ENCODE data around the gene DHH.

The DHH gene

DNA sequence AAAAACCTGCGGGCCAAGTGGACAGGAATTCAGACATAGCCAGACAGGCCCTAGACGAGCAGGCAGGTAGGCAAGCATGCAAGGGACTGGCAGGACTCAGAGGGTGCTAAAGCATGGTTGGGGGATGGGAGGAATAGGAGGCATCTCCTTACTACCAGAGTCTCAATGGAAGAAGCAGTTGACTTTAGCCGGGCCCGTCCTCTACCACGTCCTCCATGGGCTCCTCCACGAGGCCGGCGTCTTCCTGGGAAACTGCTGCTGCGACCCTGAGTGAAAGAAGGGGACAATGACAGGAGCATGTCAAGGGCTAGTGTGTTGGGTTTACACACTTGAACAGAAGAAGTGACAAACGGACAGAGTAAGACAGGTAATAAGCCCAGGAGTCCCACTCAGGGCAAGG is 45.6 kb downstream of the DHH start:
- no peak for DNase-seq

DNA sequence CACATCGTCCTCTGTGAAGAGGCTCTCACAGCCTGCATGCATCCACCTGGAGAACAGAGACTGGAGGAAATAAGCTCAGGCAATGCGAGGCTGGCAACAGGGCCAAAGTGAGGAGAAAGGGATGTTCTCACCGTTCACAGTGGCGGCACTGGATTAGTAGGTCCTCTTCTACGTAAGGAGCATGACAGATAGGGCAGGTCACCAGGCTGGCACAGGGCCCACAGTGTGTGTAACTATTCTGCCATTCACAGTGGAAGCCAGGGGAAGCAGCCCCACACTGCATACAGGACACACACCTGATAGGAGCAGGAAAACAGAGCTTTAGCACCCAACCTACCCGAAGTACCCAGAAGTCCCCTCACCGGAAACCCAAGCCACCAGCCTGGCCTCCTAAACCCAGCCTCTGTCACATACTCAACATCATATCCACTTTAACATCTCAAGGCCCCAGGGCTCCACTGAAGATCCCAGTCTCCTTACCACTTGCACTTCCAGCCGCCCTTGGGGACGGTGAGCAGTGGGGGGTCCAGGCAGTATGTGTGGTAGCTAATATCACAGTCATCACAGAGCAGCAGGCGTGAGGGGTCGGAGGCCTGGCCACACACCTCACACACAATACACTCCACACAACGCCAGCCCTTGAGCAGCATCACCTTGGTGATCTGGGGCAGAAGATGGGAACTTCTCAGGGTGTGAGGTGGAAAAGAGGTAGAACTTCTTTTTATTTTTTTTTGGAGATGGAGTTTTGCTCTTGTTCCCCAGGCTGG is 48.3 kb downstream of the DHH start:
- no peak for DNase-seq

DNA sequence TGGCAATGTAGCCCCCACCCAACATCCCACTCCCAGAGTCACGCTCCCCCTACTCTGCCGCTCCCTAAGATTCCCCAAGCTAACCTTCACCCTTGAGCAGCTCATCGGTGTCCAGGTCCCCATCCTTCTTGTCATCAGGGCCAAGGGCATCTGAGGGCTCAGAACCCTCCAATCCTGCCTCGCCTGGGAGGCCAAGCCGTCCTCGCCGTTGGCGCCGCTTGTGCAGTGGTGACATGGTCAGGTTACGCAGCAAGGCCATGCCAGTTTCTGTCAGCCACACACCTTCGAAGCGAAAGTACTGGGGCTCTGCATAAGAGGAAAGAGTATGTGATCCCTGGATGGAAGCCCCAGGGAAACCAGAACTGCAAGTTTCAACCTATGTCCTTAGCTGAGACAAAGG is 49.9 kb downstream of the DHH start:
- no peak for DNase-seq

DNA sequence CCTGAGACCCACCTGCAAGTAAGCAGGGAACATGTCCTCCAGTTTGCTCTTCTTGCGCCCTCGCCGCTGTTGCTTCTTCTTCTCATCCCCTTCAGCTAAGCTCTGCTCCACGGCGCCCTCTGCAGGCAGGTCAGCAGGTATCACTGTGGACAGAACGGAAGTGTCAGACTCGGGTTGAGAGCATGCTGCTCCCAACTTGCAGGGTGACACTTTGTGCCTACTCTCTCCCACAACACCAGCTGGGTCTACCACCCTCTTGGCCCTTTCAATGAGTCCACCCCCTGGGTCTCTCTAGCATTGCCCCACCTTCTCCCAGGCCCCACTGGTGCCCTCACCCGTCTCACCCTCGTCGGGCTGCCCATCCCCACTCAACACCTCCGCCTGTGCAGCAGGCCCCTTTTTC is 50.7 kb downstream of the DHH start:
- peak; percentile 71 for DNase-seq

DNA sequence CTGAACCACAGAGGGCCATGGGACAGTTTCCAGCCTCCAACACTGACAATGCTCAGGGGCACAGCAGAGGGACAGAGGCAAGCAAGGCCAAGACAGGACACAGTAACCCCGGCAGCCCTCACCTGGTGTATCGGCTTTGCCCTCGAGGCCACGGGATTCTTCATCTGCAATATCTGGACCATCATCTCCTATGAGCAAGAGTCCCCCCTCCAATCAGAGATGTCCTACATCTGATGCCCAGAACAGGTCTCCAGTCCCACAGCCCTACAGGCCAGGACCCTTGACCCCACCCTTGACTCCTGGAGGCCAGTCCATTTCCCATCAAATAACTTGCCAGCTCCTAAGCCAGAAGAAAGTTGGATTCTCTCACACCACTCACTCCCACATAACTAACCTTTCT is 51.4 kb downstream of the DHH start:
- DNase-seq = no peak

DNA sequence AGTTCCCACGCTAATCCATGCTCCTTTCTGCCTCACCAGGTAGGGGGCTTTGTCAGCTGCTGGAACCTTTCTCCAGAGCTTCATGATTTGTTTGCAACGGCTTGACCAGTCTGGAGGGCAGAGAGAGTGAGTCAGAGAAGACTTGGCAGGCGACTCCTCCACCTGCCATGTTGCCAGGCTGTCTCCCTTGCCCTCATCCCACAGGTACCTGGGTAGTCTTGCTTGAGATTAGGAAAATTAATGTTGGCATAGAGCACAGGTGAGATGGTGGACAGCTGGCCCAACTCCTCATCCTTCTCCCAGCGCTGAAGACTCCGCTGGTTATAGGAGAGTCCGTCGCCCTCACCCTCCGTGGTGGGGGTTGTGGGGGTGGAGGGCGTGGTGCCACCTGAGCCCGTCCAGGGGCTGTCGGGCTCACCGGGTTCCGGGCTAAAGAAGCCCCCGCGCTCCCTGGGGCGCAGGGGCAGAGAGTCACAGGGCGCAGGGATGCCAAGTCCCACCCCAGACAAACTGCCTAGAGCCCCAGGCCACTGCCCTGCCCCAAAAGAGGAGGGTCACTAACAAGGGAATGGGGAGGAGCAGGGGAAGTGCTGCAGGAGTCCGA is 52.6 kb downstream of the DHH start:
- no peak for DNase-seq

DNA sequence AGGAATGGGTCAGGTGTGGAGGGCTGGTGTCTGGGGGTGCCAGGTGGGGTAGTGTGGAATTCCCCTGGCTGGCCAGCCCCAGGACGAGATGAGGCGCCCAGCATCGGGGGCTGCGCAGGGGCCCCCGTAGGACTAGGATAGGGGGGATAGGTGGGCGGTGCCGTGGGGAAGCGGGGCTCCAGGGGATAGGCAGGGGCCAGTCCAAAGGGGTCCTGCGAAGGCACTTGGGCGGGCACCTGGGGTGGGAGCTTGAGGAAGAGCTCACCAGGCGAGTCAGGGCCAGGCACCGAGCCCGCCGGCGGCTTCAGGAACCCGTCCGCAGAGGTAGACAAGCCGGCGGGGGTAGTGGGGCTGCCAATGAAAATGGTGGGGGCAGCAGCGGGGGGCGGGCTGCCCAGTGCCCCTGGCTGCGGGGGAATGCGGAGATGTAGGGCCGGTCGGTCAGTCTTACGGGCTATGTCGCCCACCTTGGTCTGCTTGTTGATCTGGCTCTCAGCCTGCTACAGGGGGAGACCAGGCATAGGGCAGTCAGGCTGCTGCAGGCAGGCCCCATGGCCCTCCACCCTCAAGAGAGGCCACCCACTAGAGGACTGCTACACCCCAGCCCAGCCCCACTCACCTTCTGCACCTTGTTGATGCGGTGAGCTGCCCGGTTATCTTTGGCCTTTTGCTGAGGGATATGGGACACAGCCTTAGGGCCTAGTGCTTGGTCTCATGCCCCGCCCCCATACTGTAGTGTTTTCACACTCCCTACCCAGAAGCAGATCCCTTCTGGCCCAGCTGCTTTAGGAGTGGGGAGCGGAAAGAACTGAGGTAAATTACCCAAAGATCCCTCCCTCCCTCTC is 53.3 kb downstream of the DHH start:
- no peak for DNase-seq

DNA sequence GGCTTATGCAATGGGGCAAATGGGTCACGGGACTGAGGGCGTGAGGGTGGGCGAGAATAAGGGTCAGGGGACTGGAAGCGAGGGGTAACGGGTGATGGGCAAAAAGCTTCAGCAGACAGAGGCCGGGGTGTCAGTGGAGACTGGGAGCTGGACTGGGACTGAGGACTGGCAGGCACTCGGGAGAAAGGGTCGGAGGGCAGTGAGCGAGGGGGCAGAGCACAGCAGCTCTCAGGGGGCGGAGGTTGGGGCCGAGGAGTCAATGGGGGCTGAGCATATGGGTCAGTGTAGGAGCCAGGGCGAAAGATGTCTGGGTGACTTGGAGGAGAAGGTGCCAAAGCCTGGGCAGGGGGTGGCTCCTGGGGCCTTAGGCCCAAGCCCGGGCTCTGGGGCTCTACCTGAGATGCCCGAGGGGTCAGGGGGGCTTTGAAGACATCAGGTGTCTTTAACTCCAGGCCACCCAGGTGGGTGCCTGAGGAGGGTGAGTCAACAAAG is 54.2 kb downstream of the DHH start:
- DNase-seq = no peak

DNA sequence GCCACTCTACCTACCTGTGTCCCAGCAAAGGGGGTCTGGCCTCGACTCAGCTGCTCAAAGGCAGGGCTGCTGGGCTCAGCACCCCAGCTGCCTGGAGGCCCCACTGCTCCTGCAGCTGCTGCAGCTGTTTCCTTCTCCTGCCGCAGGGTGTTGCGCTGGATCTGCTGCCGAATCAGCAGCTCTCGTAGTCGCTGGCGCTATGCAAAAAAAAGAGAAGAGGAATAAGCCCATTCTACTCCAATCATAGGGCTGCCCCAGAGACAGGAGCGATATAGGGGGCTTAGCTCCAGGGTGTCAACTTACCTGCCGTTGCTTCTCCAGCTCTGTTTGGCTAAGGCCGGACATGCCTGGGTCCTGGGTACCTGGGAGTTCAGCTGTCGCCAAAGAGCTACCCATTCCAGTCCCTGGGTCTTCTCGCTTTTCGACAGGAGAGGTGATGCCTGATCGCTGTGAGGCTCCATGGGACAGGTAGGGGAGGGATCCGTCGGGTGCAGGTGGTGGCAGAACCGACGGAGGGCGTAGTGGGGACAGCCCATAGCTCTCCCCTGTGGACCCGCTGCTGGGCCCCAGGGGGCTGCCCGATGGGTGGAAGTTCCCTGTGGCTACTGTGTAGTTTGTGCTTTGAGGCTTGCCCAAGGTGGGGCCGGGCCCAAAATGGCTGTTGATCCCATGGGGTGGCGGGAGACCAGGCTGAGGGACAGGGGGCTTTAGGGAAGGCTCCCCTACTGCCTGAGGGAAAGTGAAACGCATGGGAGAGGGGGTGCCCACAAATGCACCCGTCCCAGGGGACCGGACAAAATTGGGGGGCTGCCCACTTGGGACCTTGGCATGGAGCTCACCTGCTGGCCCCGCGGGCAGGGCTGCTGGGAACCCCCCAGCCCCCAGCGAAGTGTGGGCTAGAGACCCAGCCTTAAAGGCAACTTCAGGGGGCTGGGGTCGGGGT is 54.9 kb downstream of the DHH start:
- no peak for DNase-seq

DNA sequence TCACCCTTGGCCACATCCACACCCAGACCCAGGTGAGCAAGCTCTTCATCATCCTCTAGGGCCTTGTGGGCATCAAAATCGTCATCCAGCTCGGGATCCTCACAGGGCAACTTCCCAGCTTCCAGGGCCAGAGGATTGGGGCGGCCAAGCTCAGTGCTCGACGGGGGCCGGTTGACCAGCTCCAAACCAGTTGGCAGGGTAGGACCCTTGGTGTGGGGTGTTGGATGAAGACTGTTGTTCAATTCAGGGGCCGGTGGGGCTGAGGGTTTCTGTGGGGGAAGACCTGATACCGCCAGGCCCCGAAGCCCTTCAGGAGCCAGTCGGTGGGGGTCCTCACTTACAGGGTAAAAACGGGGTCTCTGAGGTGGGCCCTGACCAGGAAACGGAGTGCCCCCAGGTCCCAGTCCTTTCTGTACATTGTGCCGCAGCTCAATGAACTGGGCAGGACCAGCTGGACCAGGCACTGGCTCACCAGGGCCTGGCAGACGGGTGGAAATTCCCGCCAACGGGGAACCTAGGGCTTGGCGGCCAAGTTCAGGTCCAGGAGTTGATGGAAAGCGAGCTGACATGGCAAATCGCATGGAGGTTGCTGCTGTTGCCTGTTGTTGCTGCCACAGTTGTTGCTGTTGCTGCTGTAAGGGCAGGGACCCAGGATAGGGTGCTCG is 56.2 kb downstream of the DHH start:
- DNase-seq = no peak

DNA sequence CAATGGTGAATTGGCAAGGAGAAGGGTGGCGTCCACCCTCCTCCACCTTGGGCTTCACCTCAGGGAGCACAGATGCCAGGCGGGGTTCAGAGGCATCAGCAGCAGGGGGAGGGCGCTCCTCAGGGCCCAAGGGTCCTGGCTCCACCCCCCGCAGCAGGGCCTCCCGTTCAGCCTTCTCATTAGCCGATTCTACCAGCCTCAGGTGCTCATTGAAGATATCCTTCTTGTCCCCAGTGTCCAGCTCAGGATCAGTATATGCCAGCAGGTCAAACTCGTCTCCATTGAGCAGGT is 56.7 kb downstream of the DHH start:
- DNase-seq = no peak

DNA sequence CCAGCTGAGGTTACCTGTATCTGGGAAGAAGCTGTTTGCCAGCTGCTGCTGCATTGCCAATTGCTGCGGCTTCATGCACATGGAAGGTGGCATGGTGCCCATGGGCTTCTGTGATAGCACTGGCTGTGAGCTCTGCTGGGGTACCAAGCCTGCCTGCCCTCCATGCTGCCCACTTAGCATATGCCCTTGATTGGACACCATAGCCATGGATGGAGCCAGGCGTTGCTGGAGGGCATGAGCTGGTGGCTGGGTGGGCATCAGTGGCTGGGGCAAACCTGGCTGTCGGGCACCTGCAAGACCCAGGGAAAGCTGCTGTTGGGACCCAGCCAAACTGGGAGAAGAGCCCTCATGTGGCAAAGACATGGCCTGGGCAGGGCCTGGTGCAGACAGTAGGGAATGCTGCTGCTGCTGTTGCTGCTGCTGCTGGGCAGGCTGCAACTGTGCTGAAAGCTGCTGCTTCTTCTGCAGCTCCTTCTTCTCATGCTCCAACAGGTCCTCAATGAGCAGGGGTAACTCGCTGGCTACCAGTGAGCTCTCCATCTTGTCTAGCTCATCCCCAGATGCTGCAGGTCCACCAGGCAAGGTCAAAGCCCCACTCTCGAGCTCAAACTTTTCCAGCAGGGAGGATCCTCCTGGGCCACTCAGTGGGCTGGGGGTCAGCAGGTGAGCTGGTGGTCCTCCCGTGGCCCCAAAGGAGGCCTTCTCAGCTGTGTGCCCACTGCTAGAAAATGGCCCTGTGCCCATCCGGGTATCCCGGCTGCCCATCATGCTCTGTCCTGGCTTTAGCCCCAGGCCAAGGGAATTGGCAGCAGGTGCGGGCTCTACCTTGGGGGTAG is 57.3 kb downstream of the DHH start:
- no peak for DNase-seq

Measured in inflammatory macrophage treated with lipopolysaccharide for 4 hours (primary cell).